Small intestine (tissue), 16 donors: Measurements from ENCODE around the gene USHBP1. TPM values are rescaled to one million over a fixed set of nuclear protein-coding genes. Genes with fewer than 3 reads are reported as not detected.

ENCODE experiments used
- DNase-seq, 2 donors: peaks; one replicate each; pipeline versions ENCODE4 v3.0.0 to v3.0.0-alpha.2; 2013
- FAIRE-seq: peaks from 2 replicates; lab custom pipeline; 2012; peaks lifted over from hg19 to GRCh38; lab: Jason Lieb, UNC
- H3K27ac ChIP-seq, 3 donors: one replicate each; pipeline ENCODE4 v1.5.1; 2013; ENCODE audit warnings: low read length in 2 of 3, mild to moderate bottlenecking in 2 of 3, control low read depth in 1 of 3, inconsistent platforms in 1 of 3, low read depth in 1 of 3, moderate library complexity in 1 of 3
- H3K27me3 ChIP-seq, 3 donors: one replicate each; pipeline ENCODE4 v1.6.1; 2013; ENCODE audit warnings: low read length in 3 of 3, inconsistent platforms in 1 of 3; ENCODE audit not compliant: control insufficient read depth in 3 of 3, insufficient read depth in 3 of 3
- H3K36me3 ChIP-seq, 3 donors: one replicate each; pipeline ENCODE4 v1.6.1; 2013; ENCODE audit warnings: low read length in 3 of 3, inconsistent platforms in 1 of 3, low read depth in 1 of 3, mild to moderate bottlenecking in 1 of 3, moderate library complexity in 1 of 3; ENCODE audit not compliant: control insufficient read depth in 3 of 3, insufficient read depth in 2 of 3
- H3K4me1 ChIP-seq, 3 donors: one replicate each; pipeline ENCODE4 v1.6.1; 2013; ENCODE audit warnings: low read length in 2 of 3, inconsistent platforms in 1 of 3, low read depth in 1 of 3, mild to moderate bottlenecking in 1 of 3, moderate library complexity in 1 of 3; ENCODE audit not compliant: control insufficient read depth in 3 of 3, insufficient read depth in 2 of 3
- H3K4me3 ChIP-seq, 3 donors: one replicate each; pipeline ENCODE4 v1.5.1; 2013; ENCODE audit warnings: low read length in 3 of 3, control low read depth in 1 of 3, inconsistent platforms in 1 of 3, low read depth in 1 of 3, mild to moderate bottlenecking in 1 of 3, moderate library complexity in 1 of 3
- H3K9me3 ChIP-seq, 2 donors: one replicate each; pipeline ENCODE4 v1.6.1; 2013; ENCODE audit warnings: low read depth in 1 of 2, low read length in 1 of 2; ENCODE audit not compliant: control insufficient read depth in 2 of 2, insufficient read depth in 1 of 2
- WGBS, 3 donors: extraction: QIAGEN DNeasy Blood & Tissue Kit; methylation state at CpG; one replicate each; pipeline ENCODE4 v1.1.7; 2013; 5-methylcytosine and 5-hydroxymethylcytosine counted together
- long read RNA-seq, 10 donors: transcript quantifications; one replicate each; lab custom pipeline, GENCODE V29; 2026
- polyA plus RNA-seq, 4 donors: library from polyadenylated mRNA; stranded (reverse) in 3 of 4; unstranded in 1 of 4; fragments of 200-250 nt in 3 of 4; fragments of 120-200 nt in 1 of 4; gene quantifications; one replicate each; pipeline versions ENCODE4 v1.2.1 to v1.2.3, GENCODE V29; 2013
- donor health status: healthy with polysubstance abuse.
- donor health status: control.
- donor health status: control.
- donor health status: Bipolar disorder and iron deficiency.
- donor health status: healthy.

The USHBP1 gene, protein sequence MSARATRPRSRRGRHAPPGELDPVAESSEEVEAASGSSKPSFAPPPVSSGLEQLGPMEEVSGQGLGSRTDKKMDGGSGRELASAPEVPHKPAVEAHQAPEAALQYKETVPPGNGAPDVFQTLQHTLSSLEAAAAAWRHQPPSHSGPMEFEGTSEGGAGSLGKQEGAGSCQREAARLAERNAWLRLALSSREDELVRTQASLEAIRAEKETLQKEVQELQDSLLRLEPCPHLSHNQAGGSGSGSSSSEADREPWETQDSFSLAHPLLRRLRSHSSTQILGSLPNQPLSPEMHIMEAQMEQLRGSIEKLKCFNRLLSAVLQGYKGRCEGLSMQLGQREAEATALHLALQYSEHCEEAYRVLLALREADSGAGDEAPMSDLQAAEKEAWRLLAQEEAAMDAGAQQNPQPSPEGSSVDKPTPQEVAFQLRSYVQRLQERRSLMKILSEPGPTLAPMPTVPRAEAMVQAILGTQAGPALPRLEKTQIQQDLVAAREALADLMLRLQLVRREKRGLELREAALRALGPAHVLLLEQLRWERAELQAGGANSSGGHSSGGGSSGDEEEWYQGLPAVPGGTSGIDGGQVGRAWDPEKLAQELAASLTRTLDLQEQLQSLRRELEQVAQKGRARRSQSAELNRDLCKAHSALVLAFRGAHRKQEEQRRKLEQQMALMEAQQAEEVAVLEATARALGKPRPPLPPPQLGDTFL
- 1 to 10 TPM in 3 of 4 donors, not detected in 1; 1.4 to 4.7 (median 2.0) TPM for polyA plus RNA-seq
- long read RNA-seq, donor 1 = 0 reads
- long read RNA-seq, donor 2 = 0 reads
- long read RNA-seq, donor 3 = 0 reads
- long read RNA-seq, donor 4 = 0 reads
- long read RNA-seq, donor 5, partial matches to known transcripts = 6 of 6 reads
- long read RNA-seq, donor 5, other reads (novel, unspliced or antisense) = 0 of 6 reads
- long read RNA-seq, donor 6, partial matches to known transcripts = 0 of 1 reads
- long read RNA-seq, donor 6, other reads (novel, unspliced or antisense) = 0 of 1 reads
- long read RNA-seq, donor 7, partial matches to known transcripts = 69 of 134 reads
- long read RNA-seq, donor 7, other reads (novel, unspliced or antisense) = 65 of 134 reads
- long read RNA-seq, donor 8, partial matches to known transcripts = 13 of 14 reads
- long read RNA-seq, donor 8, other reads (novel, unspliced or antisense) = 0 of 14 reads
- long read RNA-seq, donor 9 = 0 reads
- long read RNA-seq, donor 10, partial matches to known transcripts = 15 of 55 reads
- long read RNA-seq, donor 10, other reads (novel, unspliced or antisense) = 38 of 55 reads

DNA sequence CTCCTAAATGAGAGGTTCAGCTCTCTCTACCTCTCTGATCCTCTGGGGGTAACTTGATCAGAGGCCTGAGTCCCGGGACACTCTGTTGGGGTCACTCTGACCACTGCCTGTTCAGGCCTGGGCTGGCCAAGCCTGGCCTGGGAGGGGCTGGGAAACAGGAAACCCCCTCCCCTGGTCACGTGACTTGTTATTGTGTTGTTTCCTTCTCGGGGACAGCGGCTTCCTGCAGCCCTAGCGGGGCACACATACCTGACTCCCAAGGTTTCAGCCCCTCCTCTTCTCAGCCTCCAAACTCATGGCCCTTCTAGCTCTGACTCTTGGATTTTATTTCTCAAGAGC, at the start of gene USHBP1:
USHBP1 (minus strand) TSS at position 105 of the 339 bp plus-strand sequence. CDS start 446 bp downstream, outside the sequence.
- no peak for FAIRE-seq
- Histone ChIP-seq H3K27ac (peak within 1 kb of the TSS in 1 of 3 donors; percentile 60), H3K36me3 (peaks cover 0 to 9% (median 0%) of the 10 kb centered on the region in 3 donors), H3K4me3 (peak within 1 kb of the TSS in 1 of 3 donors; percentile 17), H3K4me1 (peaks cover 3 to 9% (median 6%) of the 10 kb centered on the region in 3 donors), H3K27me3 (no peaks in the 10 kb centered on the region), H3K9me3 (peaks cover 0 to 6% of the 10 kb centered on the region in 2 donors)
- WGBS, 3 donors = 37 to 59% (median 45%) methylated on average over 5 of the region's 5 CpGs
- no peak for DNase-seq

- H3K4me1 ChIP-seq = peaks cover 0 to 5% (median 2%) of the 10 kb centered on the region in 3 donors
- DNase-seq = no peak
- peaks cover 4 to 69% (median 5%) of the 10 kb centered on the region in 3 donors for H3K36me3 ChIP-seq
- WGBS, 3 donors = 91 to 94% (median 94%) methylated on average over 19 of the region's 19 CpGs
- H3K9me3 ChIP-seq = no peaks in the 10 kb centered on the region
- no peak for FAIRE-seq
- H3K27me3 ChIP-seq = no peaks in the 10 kb centered on the region
- H3K27ac ChIP-seq = no peak overlapping the region
- no peak overlapping the region for H3K4me3 ChIP-seq
These were observed 49.6 kb upstream of the USHBP1 start for GRCh38 chr19:17314007-17314593.

- no peak for FAIRE-seq
- no peaks in the 10 kb centered on the region for H3K27me3 ChIP-seq
- no peak overlapping the region for H3K4me3 ChIP-seq
- peaks cover 4 to 56% (median 5%) of the 10 kb centered on the region in 3 donors for H3K36me3 ChIP-seq
- no peak for DNase-seq
- peaks cover 0 to 5% (median 2%) of the 10 kb centered on the region in 3 donors for H3K4me1 ChIP-seq
- H3K27ac ChIP-seq = no peak overlapping the region
- whole genome bisulfite sequencing, 3 donors = 82 to 89% (median 85%) methylated on average over 20 of the region's 20 CpGs
- no peaks in the 10 kb centered on the region for H3K9me3 ChIP-seq
These were observed 47.9 kb upstream of the USHBP1 start for GRCh38 chr19:17312189-17313113.

- H3K36me3 ChIP-seq = peaks cover 4 to 50% (median 5%) of the 10 kb centered on the region in 3 donors
- no peaks in the 10 kb centered on the region for H3K9me3 ChIP-seq
- WGBS, 3 donors = 81 to 87% (median 84%) methylated on average over 11 of the region's 11 CpGs
- no peak overlapping the region for H3K4me3 ChIP-seq
- no peak overlapping the region for H3K27ac ChIP-seq
- H3K4me1 ChIP-seq = peaks cover 0 to 8% (median 2%) of the 10 kb centered on the region in 3 donors
- FAIRE-seq = no peak
- DNase-seq = no peak
- no peaks in the 10 kb centered on the region for H3K27me3 ChIP-seq
These were observed 47.1 kb upstream of the USHBP1 start for GRCh38 chr19:17311455-17312188.

- Histone ChIP-seq H3K27ac (peak overlapping the region; percentile 10 to 74 (median 60)), H3K4me1 (peaks cover 0 to 11% (median 2%) of the 10 kb centered on the region in 3 donors), H3K27me3 (no peaks in the 10 kb centered on the region), H3K4me3 (peak overlapping the region; percentile 77 to 96 (median 90)), H3K9me3 (no peaks in the 10 kb centered on the region), H3K36me3 (peaks cover 4 to 39% (median 5%) of the 10 kb centered on the region in 3 donors)
- FAIRE-seq = no peak
- no peak for DNase-seq
- 4 to 6% (median 5%) methylated on average over 23 of the region's 23 CpGs for WGBS, 3 donors
These were observed 45.5 kb upstream of the USHBP1 start for GRCh38 chr19:17309965-17310461.

DNA sequence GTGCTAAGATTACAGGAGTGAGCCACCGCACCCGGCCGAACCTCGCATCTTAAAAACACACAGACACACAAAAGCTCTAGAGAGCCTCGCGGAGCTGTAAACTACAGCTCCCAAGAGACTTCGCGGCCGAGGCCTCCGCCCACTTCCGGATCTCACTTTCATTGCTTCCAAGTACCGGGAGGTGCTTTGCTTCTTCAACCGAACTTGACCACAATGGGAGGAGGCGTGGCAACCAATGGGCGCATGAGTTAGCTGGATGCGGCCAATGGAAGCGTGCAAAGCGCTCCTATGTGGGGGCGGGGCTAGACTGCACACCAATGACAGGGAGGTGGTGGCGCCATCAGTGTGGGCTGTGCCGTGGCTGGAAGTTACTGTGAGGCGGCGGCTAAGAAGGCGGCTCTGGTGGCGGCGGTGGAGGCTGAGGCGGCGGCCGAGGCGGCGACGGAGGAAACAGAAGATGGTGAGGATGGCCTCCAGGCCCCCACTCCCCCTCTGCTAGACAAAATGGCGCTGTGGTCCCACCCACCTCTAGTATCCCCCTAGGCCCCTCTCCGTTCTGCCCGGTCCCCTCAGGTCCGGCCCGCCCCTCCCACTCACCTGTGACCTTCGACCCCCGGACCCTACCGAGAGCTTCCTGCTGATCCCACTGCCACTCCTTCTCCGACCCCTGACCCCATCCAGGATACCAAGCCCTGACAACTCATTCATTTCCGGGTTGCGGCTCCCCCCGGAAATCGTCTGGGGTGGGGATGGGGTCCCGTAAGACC, 44.8 kb upstream of the USHBP1 start, which contains the start of gene DDA1:
DDA1 (plus strand) TSS at position 366 of the 767 bp plus-strand sequence; CDS start at position 458, 92 bp downstream.
- peak; percentile 100 for DNase-seq
- Histone ChIP-seq H3K9me3 (no peaks in the 10 kb centered on the region), H3K27me3 (no peaks in the 10 kb centered on the region), H3K4me1 (peaks cover 0 to 15% (median 2%) of the 10 kb centered on the region in 3 donors), H3K36me3 (peaks cover under 1 to 34% (median 2%) of the 10 kb centered on the region in 3 donors), H3K4me3 (peak within 1 kb of the TSS; percentile 77 to 96 (median 90)), H3K27ac (peak within 1 kb of the TSS; percentile 10 to 74 (median 60))
- 0 to 1% (median 0%) methylated on average over 41 to 46 of the region's 46 CpGs for WGBS, 3 donors
- peak; percentile 47 for FAIRE-seq
